ENCODE results near the gene BGLAP.

BGLAP gene

GRCh38 chr1:156217871-156218270, 24.1 kb upstream of the BGLAP start:
- TF ChIP-seq EZH2phosphoT487 (IDR thresholded peaks at IDR 0.05; ENCODE audit: borderline replicate concordance, low read length) (no peak), CTCF (IDR thresholded peaks at IDR 0.05; ENCODE audit: low read depth, low read length, poor library complexity, severe bottlenecking) (no peak)
- Histone ChIP-seq H4K20me1 (ENCODE audit: control insufficient read depth, insufficient read depth, low read depth, low read length) (no peaks in the 10 kb centered on the region), H3K4me2 (ENCODE audit: low read length) (no peak overlapping the region), H3K9me2 (replicated peaks; ENCODE audit: control insufficient read depth, low read length) (no peaks in the 10 kb centered on the region), H3K27me3 (ENCODE audit: control insufficient read depth, low read length) (no peaks in the 10 kb centered on the region), H3F3A (ENCODE audit: control insufficient read depth, insufficient read depth) (no peaks in the 10 kb centered on the region), H3K4me3 (ENCODE audit: low read length) (no peak overlapping the region), H3K79me2 (ENCODE audit: control insufficient read depth, low read length) (peaks cover 50% of the 10 kb centered on the region), H3K36me3 (ENCODE audit: control insufficient read depth, low read length) (peaks cover 34% of the 10 kb centered on the region), H3K27ac (ENCODE audit: low read depth, low read length) (no peak overlapping the region), H3K9me3 (ENCODE audit: control insufficient read depth, insufficient read depth, low read length) (no peaks in the 10 kb centered on the region), H3K4me1 (ENCODE audit: control insufficient read depth, low read length) (peaks cover 9% of the 10 kb centered on the region)

GRCh38 chr1:156220226-156220625, 21.8 kb upstream of the BGLAP start:
- Histone ChIP-seq H3K27ac (ENCODE audit: low read depth, low read length) (no peak overlapping the region), H3F3A (ENCODE audit: control insufficient read depth, insufficient read depth) (0 out of 2 replicates have a peak, but pooled peaks cover 2% of the 10 kb centered on the region), H3K9me3 (ENCODE audit: control insufficient read depth, insufficient read depth, low read length) (no peaks in the 10 kb centered on the region), H3K79me2 (ENCODE audit: control insufficient read depth, low read length) (peaks cover 29% of the 10 kb centered on the region), H3K4me1 (ENCODE audit: control insufficient read depth, low read length) (peaks cover 3% of the 10 kb centered on the region; the same call in 1 of the 2 replicates), H3K4me2 (ENCODE audit: low read length) (no peak overlapping the region), H4K20me1 (ENCODE audit: control insufficient read depth, insufficient read depth, low read depth, low read length) (no peaks in the 10 kb centered on the region), H3K27me3 (ENCODE audit: control insufficient read depth, low read length) (no peaks in the 10 kb centered on the region), H3K36me3 (ENCODE audit: control insufficient read depth, low read length) (peaks cover 32% of the 10 kb centered on the region), H3K9me2 (replicated peaks; ENCODE audit: control insufficient read depth, low read length) (no peaks in the 10 kb centered on the region), H3K4me3 (ENCODE audit: low read length) (no peak overlapping the region)
- TF ChIP-seq CTCF (IDR thresholded peaks at IDR 0.05; ENCODE audit: low read depth, low read length, poor library complexity, severe bottlenecking) = no peak

- no peaks in the 10 kb centered on the region for H4K20me1 ChIP-seq (ENCODE audit: control insufficient read depth, insufficient read depth, low read depth, low read length)
- H3K36me3 ChIP-seq (ENCODE audit: control insufficient read depth, low read length) = peaks cover 37% of the 10 kb centered on the region
- H3K4me2 ChIP-seq (ENCODE audit: low read length) = no peak overlapping the region
- peaks cover 2% of the 10 kb centered on the region; the same call in 1 of the 2 replicates for H3F3A ChIP-seq (ENCODE audit: control insufficient read depth, insufficient read depth)
- TF ChIP-seq EZH2phosphoT487 (IDR thresholded peaks at IDR 0.05; ENCODE audit: borderline replicate concordance, low read length) (no peak), CTCF (IDR thresholded peaks at IDR 0.05; ENCODE audit: low read depth, low read length, poor library complexity, severe bottlenecking) (no peak)
- H3K79me2 ChIP-seq (ENCODE audit: control insufficient read depth, low read length) = peaks cover 20% of the 10 kb centered on the region
- H3K4me1 ChIP-seq (ENCODE audit: control insufficient read depth, low read length) = peaks cover 11% of the 10 kb centered on the region
- no peak overlapping the region for H3K27ac ChIP-seq (ENCODE audit: low read depth, low read length)
- no peaks in the 10 kb centered on the region for H3K27me3 ChIP-seq (ENCODE audit: control insufficient read depth, low read length)
- no peaks in the 10 kb centered on the region for H3K9me3 ChIP-seq (ENCODE audit: control insufficient read depth, insufficient read depth, low read length)
- H3K4me3 ChIP-seq (ENCODE audit: low read length) = no peak overlapping the region
- H3K9me2 ChIP-seq (replicated peaks; ENCODE audit: control insufficient read depth, low read length) = no peaks in the 10 kb centered on the region
Observed at GRCh38 chr1:156221986-156222692, 19.8 kb upstream of the BGLAP start.
